ENCODE data around the gene ATRNL1.
"Not testable (repeated sequence)": the region's sequence is repeated elsewhere in the genome, so short reads cannot be mapped to it uniquely, and the experiment has no call there.

The ATRNL1 gene

DNA sequence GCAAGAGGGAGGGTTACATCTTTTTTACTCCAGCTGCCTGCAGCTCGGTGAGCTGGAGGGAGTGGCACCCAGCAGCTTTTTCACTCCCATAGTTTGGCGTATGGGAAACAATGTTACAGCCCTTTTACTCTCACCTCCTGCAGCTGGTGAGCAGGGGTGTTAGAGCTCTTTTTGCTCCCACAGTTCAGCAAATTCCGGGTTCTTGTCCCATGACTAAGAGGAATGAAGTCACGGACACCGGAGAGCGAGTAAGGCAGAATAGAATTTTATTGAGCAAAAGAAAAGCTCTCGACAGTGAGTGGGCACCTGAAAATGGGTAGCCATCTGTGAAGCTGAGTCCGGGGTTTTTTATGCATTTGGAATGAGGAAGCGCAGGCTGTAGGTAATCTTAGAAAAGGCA is 733.2 kb downstream of the ATRNL1 start:
- H2AFZ ChIP-seq (ENCODE audit: low read length): no peak overlapping the region
- H3K4me2 ChIP-seq (ENCODE audit: insufficient read depth, low read length, poor library complexity, severe bottlenecking): no peak overlapping the region
- no peaks in the 10 kb centered on the region for H3K9me3 ChIP-seq (replicated peaks in 1 of 2; ENCODE audit: control insufficient read depth in 2 of 2, insufficient read depth in 1 of 2, low read depth in 1 of 2, low read length in 2 of 2)
- H2BK15ac ChIP-seq (ENCODE audit: low read length): no peak overlapping the region
- no peaks in the 10 kb centered on the region for H3K36me3 ChIP-seq (replicated peaks in 1 of 2; ENCODE audit: control insufficient read depth in 2 of 2, insufficient read depth in 2 of 2, low read length in 2 of 2)
- no peak overlapping the region for H3K18ac ChIP-seq (ENCODE audit: low read length)
- no peak overlapping the region for H4K8ac ChIP-seq (ENCODE audit: low read depth, low read length)
- H3K23ac ChIP-seq (ENCODE audit: low read depth, low read length, poor library complexity): no peak overlapping the region
- no peak overlapping the region for H2BK120ac ChIP-seq (ENCODE audit: low read depth, low read length)
- no peak overlapping the region for H2AK5ac ChIP-seq (ENCODE audit: low read depth, low read length)
- H3K9ac ChIP-seq (ENCODE audit: low read depth, low read length, poor library complexity): no peak overlapping the region
- no peaks in the 10 kb centered on the region for H3K27me3 ChIP-seq (ENCODE audit: control insufficient read depth in 3 of 3, insufficient read depth in 3 of 3, low read depth in 1 of 3, low read length in 3 of 3)
- no peak overlapping the region for H3K14ac ChIP-seq (ENCODE audit: low read length)
- H2BK5ac ChIP-seq (ENCODE audit: low read length): no peak overlapping the region
- WGBS, 2 donors (ENCODE audit: extremely low coverage in 2 of 2, insufficient read length in 2 of 2, insufficient replicate concordance in 1 of 2): no CpG with 5 or more reads among the region's 9 CpGs
- H3K79me1 ChIP-seq (ENCODE audit: low read depth, low read length): no peaks in the 10 kb centered on the region
- no peak for DNase-seq (ENCODE audit: low spot score)
- H2BK12ac ChIP-seq (ENCODE audit: low read length): no peak overlapping the region
- no peak overlapping the region for H3K27ac ChIP-seq (replicated peaks; ENCODE audit: low read length)
- no peak overlapping the region for H3K4me3 ChIP-seq (ENCODE audit: low read length in 2 of 2)
- H3K4ac ChIP-seq (ENCODE audit: low read length): no peak overlapping the region
- H4K91ac ChIP-seq (ENCODE audit: low read depth, low read length, poor library complexity): no peak overlapping the region
- H3K4me1 ChIP-seq (ENCODE audit: control insufficient read depth in 2 of 2, insufficient read depth in 1 of 2, low read depth in 1 of 2, low read length in 2 of 2): no peaks in the 10 kb centered on the region

DNA sequence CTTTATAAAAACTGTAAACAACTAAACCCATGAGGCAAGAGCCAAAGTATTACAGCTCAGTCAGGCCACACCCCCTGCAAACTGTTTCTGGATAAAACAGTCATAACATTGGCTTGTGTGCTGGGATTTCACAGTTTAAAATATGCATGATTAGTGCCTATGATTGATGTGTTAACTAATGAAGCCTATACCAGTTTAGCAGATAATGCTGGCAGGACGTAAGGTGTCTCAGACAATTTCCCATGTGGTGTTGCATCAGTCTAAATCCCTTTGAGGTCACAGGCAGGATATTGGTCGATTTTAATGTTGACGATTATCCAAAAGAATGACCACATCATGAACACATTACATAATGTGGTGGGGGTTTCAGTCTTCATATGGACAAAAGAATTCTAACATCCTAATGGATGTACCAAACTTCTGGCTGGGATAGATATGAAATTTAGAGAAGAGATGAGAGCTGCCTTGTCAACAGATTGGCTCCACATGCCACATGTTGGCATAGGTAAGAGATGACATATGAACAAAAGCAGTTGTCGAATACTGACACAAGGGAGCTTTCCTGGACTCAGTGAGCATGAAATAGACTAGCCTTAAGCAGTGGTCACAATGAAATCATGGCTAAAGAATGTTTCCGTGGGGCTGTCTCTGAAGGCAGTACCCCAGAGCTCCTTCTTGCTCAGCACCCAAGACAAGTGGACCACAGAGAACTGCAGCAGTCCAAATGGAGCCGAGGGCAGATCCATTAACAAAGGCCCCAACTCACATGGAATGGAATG is 734.3 kb downstream of the ATRNL1 start:
- no peak overlapping the region for H3K14ac ChIP-seq (ENCODE audit: low read length)
- H3K18ac ChIP-seq (ENCODE audit: low read length): no peak overlapping the region
- no peaks in the 10 kb centered on the region for H3K79me1 ChIP-seq (ENCODE audit: low read depth, low read length)
- WGBS, 2 donors (ENCODE audit: extremely low coverage in 2 of 2, insufficient read length in 2 of 2, insufficient replicate concordance in 1 of 2): no CpG with 5 or more reads among the region's 6 CpGs
- no peaks in the 10 kb centered on the region for H3K27me3 ChIP-seq (ENCODE audit: control insufficient read depth in 3 of 3, insufficient read depth in 3 of 3, low read depth in 1 of 3, low read length in 3 of 3)
- H3K4me2 ChIP-seq (ENCODE audit: insufficient read depth, low read length, poor library complexity, severe bottlenecking): no peak overlapping the region
- H3K27ac ChIP-seq (replicated peaks; ENCODE audit: low read length): no peak overlapping the region
- no peak overlapping the region for H3K4me3 ChIP-seq (ENCODE audit: low read length in 2 of 2)
- H3K4ac ChIP-seq (ENCODE audit: low read length): no peak overlapping the region
- H3K9ac ChIP-seq (ENCODE audit: low read depth, low read length, poor library complexity): no peak overlapping the region
- no peak overlapping the region for H2AK5ac ChIP-seq (ENCODE audit: low read depth, low read length)
- no peak for DNase-seq (ENCODE audit: low spot score)
- no peaks in the 10 kb centered on the region for H3K36me3 ChIP-seq (replicated peaks in 1 of 2; ENCODE audit: control insufficient read depth in 2 of 2, insufficient read depth in 2 of 2, low read length in 2 of 2)
- no peak overlapping the region for H2BK5ac ChIP-seq (ENCODE audit: low read length)
- H4K91ac ChIP-seq (ENCODE audit: low read depth, low read length, poor library complexity): no peak overlapping the region
- no peak overlapping the region for H4K8ac ChIP-seq (ENCODE audit: low read depth, low read length)
- no peak overlapping the region for H2BK12ac ChIP-seq (ENCODE audit: low read length)
- no peaks in the 10 kb centered on the region for H3K9me3 ChIP-seq (replicated peaks in 1 of 2; ENCODE audit: control insufficient read depth in 2 of 2, insufficient read depth in 1 of 2, low read depth in 1 of 2, low read length in 2 of 2)
- H3K4me1 ChIP-seq (ENCODE audit: control insufficient read depth in 2 of 2, insufficient read depth in 1 of 2, low read depth in 1 of 2, low read length in 2 of 2): no peaks in the 10 kb centered on the region
- no peak overlapping the region for H2BK15ac ChIP-seq (ENCODE audit: low read length)
- no peak overlapping the region for H2AFZ ChIP-seq (ENCODE audit: low read length)
- H2BK120ac ChIP-seq (ENCODE audit: low read depth, low read length): no peak overlapping the region
- no peak overlapping the region for H3K23ac ChIP-seq (ENCODE audit: low read depth, low read length, poor library complexity)

DNA sequence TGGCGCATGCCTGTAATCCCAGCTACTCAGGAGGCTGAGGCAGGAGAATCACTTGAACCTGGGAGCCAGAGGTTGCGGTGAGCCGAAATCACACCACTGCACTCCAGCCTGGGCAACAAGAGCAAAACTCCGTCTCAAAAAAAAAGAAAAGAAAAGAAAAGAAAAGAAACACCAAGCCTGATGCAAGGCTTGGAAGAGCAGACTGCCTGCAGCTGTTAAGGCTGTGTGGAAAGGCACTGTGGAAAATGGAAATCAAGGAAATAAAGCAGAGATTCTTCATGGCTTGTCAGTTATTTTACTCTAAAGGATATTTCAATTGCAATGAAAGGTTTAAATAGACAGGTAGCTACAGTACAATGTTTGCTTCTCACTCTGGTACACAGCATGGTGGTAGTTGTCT is 735.0 kb downstream of the ATRNL1 start:
- whole genome bisulfite sequencing, 2 donors (ENCODE audit: extremely low coverage in 2 of 2, insufficient read length in 2 of 2, insufficient replicate concordance in 1 of 2): no CpG with 5 or more reads among the region's 4 CpGs
- not testable (repeated sequence) for H2BK12ac ChIP-seq (ENCODE audit: low read length); H3K18ac ChIP-seq (ENCODE audit: low read length); H3K36me3 ChIP-seq (replicated peaks in 1 of 2; ENCODE audit: control insufficient read depth in 2 of 2, insufficient read depth in 2 of 2, low read length in 2 of 2); H2BK5ac ChIP-seq (ENCODE audit: low read length); H2BK120ac ChIP-seq (ENCODE audit: low read depth, low read length); H3K4me2 ChIP-seq (ENCODE audit: insufficient read depth, low read length, poor library complexity, severe bottlenecking); H3K9me3 ChIP-seq (replicated peaks in 1 of 2; ENCODE audit: control insufficient read depth in 2 of 2, insufficient read depth in 1 of 2, low read depth in 1 of 2, low read length in 2 of 2); H3K4me1 ChIP-seq (ENCODE audit: control insufficient read depth in 2 of 2, insufficient read depth in 1 of 2, low read depth in 1 of 2, low read length in 2 of 2); H3K9ac ChIP-seq (ENCODE audit: low read depth, low read length, poor library complexity); H3K14ac ChIP-seq (ENCODE audit: low read length); H3K27ac ChIP-seq (replicated peaks; ENCODE audit: low read length); H2AK5ac ChIP-seq (ENCODE audit: low read depth, low read length); H4K91ac ChIP-seq (ENCODE audit: low read depth, low read length, poor library complexity); H3K27me3 ChIP-seq (ENCODE audit: control insufficient read depth in 3 of 3, insufficient read depth in 3 of 3, low read depth in 1 of 3, low read length in 3 of 3); H4K8ac ChIP-seq (ENCODE audit: low read depth, low read length); H3K4ac ChIP-seq (ENCODE audit: low read length); DNase-seq (ENCODE audit: low spot score); H3K23ac ChIP-seq (ENCODE audit: low read depth, low read length, poor library complexity); H3K79me1 ChIP-seq (ENCODE audit: low read depth, low read length); H3K4me3 ChIP-seq (ENCODE audit: low read length in 2 of 2); H2BK15ac ChIP-seq (ENCODE audit: low read length); H2AFZ ChIP-seq (ENCODE audit: low read length)

DNA sequence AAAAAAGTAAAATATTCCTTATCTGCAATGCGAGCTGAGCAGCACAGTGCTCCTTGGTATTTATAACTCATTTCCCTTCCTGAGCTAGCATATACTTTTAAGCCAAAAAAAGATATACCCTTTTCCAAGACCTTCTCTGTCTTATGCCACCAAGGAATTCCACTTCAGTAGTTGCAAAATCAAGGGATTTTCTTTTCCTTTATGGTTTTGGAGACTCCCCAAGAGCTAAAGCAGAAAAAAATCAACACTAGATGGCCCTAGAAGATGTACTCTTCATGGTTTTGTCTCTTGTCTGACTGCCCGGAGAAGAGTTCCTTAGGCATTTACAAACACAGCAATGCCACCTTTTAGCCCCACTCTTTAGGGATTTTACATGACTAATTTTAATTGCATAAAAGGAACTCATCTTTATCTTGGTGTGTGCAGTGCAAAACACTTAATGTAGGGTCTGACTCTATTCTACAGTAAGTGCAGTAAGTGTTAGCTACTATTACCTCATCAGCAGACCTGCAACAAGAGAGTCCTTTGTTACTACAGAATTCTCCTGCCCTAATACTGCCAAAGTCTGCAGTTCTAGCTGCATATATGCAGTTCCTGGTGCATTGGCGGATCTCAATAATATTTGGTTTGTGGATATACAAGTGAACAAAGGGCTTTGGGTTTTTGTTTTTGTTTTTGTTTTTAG is 736.5 kb downstream of the ATRNL1 start:
- H3K18ac ChIP-seq (ENCODE audit: low read length): no peak overlapping the region
- H3K23ac ChIP-seq (ENCODE audit: low read depth, low read length, poor library complexity): no peak overlapping the region
- H3K79me1 ChIP-seq (ENCODE audit: low read depth, low read length): no peaks in the 10 kb centered on the region
- H3K4me2 ChIP-seq (ENCODE audit: insufficient read depth, low read length, poor library complexity, severe bottlenecking): no peak overlapping the region
- WGBS, 2 donors (ENCODE audit: extremely low coverage in 2 of 2, insufficient read length in 2 of 2, insufficient replicate concordance in 1 of 2): no CpG with 5 or more reads among the region's 3 CpGs
- no peaks in the 10 kb centered on the region for H3K36me3 ChIP-seq (replicated peaks in 1 of 2; ENCODE audit: control insufficient read depth in 2 of 2, insufficient read depth in 2 of 2, low read length in 2 of 2)
- H3K27me3 ChIP-seq (ENCODE audit: control insufficient read depth in 3 of 3, insufficient read depth in 3 of 3, low read depth in 1 of 3, low read length in 3 of 3): no peaks in the 10 kb centered on the region
- no peak overlapping the region for H3K4me3 ChIP-seq (ENCODE audit: low read length in 2 of 2)
- no peaks in the 10 kb centered on the region for H3K9me3 ChIP-seq (replicated peaks in 1 of 2; ENCODE audit: control insufficient read depth in 2 of 2, insufficient read depth in 1 of 2, low read depth in 1 of 2, low read length in 2 of 2)
- H3K9ac ChIP-seq (ENCODE audit: low read depth, low read length, poor library complexity): no peak overlapping the region
- H2BK15ac ChIP-seq (ENCODE audit: low read length): no peak overlapping the region
- H2AFZ ChIP-seq (ENCODE audit: low read length): no peak overlapping the region
- no peak overlapping the region for H3K4ac ChIP-seq (ENCODE audit: low read length)
- no peak overlapping the region for H4K8ac ChIP-seq (ENCODE audit: low read depth, low read length)
- no peak overlapping the region for H3K14ac ChIP-seq (ENCODE audit: low read length)
- H2BK5ac ChIP-seq (ENCODE audit: low read length): no peak overlapping the region
- H2AK5ac ChIP-seq (ENCODE audit: low read depth, low read length): no peak overlapping the region
- H4K91ac ChIP-seq (ENCODE audit: low read depth, low read length, poor library complexity): no peak overlapping the region
- no peak overlapping the region for H2BK120ac ChIP-seq (ENCODE audit: low read depth, low read length)
- no peaks in the 10 kb centered on the region for H3K4me1 ChIP-seq (ENCODE audit: control insufficient read depth in 2 of 2, insufficient read depth in 1 of 2, low read depth in 1 of 2, low read length in 2 of 2)
- no peak overlapping the region for H3K27ac ChIP-seq (replicated peaks; ENCODE audit: low read length)
- H2BK12ac ChIP-seq (ENCODE audit: low read length): no peak overlapping the region
- no peak for DNase-seq (ENCODE audit: low spot score)

Measured in neuronal stem cell (in vitro differentiated cells).